ENCODE data around the gene PLXNA2.

PLXNA2 gene

DNA sequence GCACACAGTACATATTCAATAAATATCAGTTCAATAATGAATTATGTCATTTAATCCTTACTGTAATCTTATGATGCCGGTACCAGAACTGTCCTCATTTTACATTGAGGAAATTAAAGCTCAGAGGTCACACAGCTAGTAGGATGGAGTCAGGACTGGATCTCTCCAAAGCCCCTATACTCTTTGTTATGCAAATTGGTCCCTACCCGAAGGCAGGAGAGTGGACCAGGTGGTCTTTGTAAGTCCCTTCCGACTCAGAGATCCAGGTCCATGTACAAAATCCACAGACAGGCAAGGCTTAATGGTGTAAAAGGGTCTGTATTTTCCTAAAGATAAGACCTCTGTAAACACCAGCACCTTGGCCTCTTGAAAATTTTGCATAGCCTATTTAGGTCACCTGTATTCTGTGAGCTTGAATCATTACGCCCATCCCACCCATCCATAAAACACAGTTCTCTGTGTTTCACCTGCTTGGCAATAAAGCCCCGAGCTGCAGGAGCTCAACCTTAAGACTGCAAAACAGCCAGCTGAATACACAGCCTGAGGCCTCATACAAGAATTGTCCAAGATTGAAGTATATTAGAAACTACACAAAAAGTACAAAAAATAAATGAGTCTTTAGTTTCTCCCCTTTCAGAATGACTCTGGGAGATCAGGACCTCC lies 41.7 kb downstream of the PLXNA2 start:
- DNase-seq: no peak

DNA sequence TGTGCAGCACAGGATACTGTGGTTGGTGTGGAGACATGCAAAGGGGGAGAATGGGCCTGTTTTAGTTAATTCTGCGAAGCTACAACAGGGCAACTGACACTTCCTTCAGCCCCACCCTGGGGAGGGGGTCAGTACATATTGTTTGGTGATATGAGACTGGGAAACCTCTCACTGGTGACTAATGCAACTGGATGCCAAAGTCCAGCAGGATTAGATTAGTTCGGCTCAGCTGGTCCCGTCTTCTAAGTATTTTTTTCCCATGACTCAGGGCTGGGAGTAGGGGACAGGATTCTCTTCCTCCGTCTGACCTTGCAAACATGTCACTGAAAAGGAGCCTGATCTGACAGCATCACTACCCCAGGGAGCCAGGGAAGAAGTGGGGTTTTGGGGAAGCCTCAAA lies 43.0 kb downstream of the PLXNA2 start:
- no peak for DNase-seq

GRCh38 chr1:208200116-208200515 lies 44.1 kb downstream of the PLXNA2 start:
- DNase-seq: no peak

- no peak for DNase-seq
These were observed 45.9 kb downstream of the PLXNA2 start for GRCh38 chr1:208198236-208198635.

DNA sequence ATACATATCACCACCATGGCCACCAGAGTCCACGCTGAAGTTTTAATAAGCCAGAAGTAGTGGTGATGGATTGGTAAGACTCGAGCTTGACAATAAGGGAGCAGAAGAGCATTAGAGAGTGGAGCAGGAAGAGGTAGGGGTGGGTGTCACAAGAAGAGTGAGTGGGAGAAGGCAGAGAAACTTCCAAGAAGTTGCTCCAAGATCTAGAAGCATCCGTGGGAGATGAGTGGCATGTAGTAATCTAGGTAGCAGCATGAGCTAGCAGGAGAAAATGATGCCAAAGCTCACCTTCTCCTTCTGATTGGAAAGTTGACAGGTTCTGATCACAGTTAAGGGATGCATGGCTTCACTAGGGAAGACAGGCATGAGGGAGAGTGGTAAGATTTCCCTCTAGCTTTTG lies 49.2 kb downstream of the PLXNA2 start:
- DNase-seq: no peak

GRCh38 chr1:208192995-208193394 lies 51.2 kb downstream of the PLXNA2 start:
- DNase-seq: no peak

DNA sequence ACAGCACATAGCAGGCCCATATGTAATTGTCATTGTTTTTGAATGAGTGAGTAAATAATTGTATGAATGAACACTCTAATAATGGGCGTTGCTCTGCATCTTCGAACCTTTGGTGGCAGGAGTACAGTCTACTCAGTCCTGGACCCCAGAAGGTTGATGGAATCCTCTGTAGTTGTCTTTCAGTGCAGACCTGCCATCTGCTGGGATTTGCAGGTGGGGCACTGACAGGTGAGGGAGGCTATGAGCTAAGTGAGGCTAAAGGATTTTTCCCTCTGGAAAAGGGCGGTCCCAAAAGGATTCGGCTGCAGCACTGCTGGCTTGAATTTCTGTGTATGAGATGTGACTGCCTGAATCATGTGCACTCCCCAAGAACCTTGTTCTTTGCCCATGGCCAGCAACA lies 53.4 kb downstream of the PLXNA2 start:
- no peak for DNase-seq

DNA sequence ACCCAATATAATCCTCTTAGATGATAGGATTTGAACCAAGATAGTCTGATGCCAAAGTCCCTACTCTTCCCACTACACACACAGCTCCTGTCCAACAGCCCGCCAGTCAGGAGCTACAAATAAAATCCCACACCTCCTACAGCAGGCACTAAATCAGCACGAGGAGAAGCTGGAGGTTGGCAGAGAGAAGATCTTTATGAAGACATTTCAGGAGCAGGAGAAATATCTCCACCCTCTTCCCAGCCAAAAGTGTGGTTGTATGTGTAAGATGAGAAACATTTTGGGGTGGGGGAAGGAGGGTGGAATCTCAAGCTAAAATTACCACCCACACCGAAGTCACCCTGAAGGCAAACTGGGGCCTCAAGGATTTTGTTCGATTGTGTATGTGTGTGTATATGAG lies 54.5 kb downstream of the PLXNA2 start:
- DNase-seq: no peak

DNA sequence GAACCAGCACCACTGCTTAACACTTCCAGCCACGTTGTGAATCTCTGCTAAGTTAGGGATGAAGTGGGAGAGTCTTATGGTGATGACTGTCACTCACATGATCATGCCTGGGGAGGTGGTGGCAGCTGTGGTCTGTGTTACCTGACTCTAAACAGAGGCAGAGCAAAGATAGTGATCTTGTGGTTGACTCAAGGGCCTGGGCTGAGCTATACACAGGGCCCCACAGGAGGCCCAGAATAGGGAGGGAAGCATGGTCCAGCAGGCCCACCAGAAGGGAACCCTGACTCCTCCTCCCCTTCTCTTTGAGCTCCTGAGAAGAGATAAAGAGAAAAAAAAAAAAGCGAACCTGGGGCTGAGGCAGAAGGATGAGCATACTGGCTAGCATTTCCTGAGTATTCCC lies 55.0 kb downstream of the PLXNA2 start:
- no peak for DNase-seq

GRCh38 chr1:208188607-208189006 lies 55.6 kb downstream of the PLXNA2 start:
- DNase-seq: no peak

GRCh38 chr1:208187499-208188041 lies 56.6 kb downstream of the PLXNA2 start:
- no peak for DNase-seq

- no peak for DNase-seq
These were observed 58.4 kb downstream of the PLXNA2 start for GRCh38 chr1:208185801-208186231.

DNA sequence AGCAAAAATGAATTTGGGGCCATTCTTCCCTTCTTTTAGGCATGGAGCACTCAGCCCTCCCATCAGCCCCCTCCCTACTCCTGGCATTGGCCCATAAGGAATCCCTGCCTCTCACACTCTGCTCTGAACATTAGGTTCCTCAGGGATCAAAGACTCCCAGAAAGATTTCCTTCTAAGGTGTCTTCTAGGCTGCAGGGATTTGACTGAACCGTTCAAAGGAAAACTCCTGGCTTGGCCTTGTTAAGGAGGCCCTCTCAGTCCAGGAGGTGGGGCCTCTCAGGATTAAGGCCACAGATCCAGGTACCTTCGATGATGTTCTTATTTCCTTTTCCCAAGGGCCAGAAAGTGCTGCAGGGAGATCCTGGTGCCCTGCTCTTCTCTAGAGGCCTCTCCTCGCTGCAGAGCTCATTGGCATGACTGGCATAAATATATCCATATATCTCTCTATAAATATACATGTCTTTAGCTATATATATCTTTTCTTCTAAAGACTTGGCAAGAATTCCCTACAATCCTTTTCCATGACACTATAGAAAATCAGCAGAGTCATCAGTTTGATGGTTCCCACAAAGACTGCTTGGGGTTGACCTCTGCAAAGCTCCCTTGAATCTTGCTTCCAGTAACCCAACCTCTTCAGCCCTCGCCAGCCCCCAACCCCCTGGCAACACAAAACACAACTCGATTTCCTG lies 59.1 kb downstream of the PLXNA2 start:
- no peak for DNase-seq

DNA sequence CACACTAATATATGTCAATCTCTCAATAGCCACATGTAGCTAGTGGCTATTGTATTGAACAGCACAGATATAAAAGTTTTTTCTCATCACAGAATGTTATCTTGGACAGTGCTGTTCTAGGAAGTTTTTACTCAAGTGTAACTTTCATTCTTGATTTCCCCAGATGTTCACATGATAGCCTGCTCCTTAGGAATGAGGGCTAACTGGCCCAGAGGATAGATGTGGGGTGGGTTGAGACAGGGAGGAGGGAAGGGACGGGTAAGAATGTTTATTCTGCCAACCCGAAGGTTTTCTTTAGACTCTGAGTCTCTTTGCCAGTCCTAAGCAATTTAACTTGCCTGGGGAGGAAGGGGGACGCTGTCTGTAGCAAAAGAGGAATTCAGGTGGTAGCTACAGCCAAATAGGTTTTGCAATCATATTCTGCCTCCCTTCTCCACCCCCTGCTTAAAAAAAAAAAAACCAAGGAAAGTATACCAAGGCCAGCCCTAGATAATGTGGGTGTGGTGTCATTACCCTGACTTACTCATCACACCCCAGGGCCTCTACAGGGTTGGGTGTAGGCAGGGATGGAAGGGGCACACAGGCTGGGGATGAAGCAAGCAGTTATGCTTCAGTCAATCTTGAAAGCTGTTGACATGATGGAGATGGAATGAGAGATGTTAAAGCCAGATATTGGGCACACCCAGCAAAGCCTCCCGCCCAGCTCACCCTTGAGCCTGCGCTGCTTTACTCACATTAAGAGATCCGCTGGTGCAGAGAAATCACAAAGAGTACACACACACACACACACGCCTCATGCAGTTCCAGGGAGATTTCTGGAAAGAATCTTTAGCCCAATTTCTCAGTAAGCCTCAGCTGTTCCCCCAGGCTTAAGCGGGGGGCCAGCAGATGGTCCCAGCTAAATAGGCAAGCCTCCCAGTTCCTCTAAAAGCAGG lies 59.9 kb downstream of the PLXNA2 start:
- DNase-seq: no peak

DNA sequence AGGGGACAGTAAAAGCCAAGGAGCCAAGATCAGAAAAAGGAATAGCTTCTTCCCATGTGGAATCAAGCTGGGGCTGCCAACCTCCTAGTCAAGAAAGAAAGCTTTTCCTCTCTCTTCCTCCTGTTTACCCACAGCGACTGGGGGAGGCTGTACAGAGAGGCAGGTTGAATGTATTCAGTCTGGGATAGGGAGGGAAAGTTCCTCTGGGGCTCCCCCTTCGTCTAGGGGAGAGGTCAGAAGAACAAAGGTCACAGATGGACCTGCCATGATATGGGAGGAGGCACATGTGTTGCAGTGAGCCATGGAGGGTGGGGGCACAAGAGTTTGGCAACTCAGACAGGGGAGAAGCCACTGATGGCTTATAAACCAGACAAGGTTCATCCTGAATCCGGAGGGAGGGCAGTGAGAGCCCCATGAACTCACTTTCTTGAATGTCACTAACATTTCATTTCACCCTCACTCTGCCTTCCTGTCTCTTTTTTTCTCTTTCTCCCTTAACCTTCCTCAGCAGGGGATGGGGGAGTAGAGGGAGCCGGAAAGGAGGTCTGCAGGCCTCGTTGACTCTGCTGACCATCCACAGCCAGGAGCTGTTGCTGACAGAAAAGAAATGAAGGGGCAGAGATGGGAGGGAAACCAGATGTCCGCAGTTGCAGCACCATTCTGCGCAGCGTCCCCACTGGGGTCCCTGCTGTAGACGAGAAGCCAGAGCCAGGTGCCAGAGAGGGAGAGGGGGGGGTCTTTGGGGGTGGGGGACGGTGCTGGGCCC lies 61.1 kb downstream of the PLXNA2 start:
- no peak for DNase-seq

DNA sequence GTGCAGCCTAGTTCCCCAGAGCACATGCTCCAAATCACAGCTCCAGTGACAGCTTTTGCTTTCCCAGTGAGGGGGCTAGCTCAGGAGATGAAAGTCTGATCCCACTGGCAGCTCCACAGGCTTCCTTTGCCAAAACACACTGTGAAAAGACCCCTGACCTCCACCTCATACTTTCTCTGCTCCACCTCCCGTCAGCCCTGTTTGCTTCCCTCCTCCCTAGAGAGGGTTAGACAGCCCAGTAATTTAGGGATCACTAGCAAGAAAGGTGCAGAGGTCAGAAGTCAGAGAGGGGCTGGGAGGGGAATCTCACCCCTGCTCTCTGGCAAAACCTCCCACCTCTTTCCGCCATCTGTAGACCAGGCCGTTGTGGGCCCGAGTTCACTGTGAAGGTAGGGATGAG lies 62.8 kb downstream of the PLXNA2 start:
- no peak for DNase-seq

DNA sequence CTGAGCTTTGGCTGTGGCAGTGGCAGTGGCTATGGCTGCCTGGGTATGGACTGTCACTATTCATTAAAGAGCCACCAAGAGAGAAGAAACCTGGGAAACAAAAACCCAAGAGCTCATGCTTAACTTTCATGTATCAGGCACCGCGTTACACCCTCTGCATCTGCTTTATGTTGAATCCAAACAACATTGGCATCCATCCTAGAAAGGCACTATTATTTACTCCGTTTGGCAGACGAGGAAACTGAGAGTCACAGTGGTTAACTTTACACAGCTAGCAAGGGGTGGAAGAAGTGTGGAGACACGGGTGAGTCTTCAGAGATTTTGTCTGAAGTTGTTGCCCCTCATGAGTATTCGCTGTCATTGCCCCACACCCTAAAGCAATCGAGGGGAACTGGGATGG lies 63.8 kb downstream of the PLXNA2 start:
- DNase-seq: no peak

- no peak for DNase-seq
These were observed 64.2 kb downstream of the PLXNA2 start for GRCh38 chr1:208179961-208180409.

GRCh38 chr1:208179263-208179816 lies 64.8 kb downstream of the PLXNA2 start:
- DNase-seq: no peak

GRCh38 chr1:208178091-208178529 lies 66.1 kb downstream of the PLXNA2 start:
- no peak for DNase-seq

DNA sequence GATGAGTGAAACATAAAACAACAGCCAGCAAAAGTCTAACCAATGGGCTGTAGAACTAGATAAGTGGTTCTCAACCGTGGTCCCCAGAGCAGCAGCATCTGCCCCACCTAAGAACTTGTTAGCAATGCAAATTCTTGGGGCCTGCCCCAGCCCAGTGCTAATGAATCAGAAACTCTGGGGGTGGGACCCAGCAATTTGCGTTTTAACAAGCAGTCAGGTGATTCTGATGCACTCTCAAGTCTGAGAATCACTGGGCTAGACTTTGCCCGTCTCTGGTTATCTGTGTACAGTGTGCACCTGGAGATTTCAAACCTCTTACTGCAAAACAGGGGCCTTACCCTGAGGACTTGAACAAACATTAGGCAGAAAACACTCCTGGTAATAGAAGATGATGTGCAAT lies 66.5 kb downstream of the PLXNA2 start:
- no peak for DNase-seq

- no peak for DNase-seq
These were observed 67.5 kb downstream of the PLXNA2 start for GRCh38 chr1:208176649-208177048.
